ENCODE data around the gene BRIP1.
"Not testable (repeated sequence)": the region's sequence is repeated elsewhere in the genome, so short reads cannot be mapped to it uniquely, and the experiment has no call there.

The BRIP1 gene

DNA sequence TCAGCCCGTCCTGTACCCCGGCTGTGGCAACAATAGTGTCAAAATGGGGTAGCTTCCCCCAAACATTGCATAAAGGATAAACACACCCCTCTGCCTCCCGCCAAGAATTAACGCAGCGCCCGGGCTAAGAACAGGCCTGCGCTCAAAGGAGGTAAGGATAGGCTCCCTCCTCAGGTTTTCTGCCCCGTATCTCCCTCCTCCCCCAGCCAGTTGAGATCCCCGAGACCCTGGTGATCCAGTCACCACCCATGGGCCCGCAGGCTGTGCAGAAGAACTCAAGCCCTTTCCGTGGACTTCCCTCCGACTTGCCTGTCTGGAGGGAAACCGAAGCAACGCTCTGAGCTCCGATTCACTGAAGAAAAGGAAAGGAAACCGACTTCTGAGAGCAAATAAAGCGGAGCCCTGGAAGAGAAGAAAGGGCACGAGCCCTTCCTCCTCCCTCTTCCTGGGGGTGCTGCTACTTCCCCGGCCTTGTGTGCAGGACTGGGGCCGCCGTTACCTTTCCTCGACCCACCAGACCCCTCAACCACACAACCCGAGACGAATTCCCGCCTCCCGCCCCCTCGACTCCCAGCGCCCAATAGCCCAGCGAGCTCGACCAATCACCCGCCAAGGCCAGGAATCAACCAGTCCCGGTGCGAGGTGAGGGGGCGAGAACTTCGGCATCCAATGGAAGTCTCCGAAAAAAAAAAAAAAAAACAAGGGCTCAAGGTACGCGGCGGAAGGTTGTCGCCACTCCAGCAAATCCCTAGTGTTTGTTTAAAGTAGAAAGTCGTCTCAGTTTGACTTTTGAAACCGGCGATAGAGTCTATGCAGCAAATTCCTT, at the start of gene BRIP1:
BRIP1 (minus strand) TSS at position 554 of the 826 bp plus-strand sequence. CDS start 1,989 bp downstream, outside the sequence.
- peak; percentile 80 to 89 (median 85) for DNase-seq (ENCODE audit: low read depth in 2 of 3, low spot score in 1 of 3)

GRCh38 chr17:61908292-61909037, 45.1 kb upstream of the BRIP1 start:
- DNase-seq (ENCODE audit: low read depth in 2 of 3, low spot score in 1 of 3) = no peak

DNA sequence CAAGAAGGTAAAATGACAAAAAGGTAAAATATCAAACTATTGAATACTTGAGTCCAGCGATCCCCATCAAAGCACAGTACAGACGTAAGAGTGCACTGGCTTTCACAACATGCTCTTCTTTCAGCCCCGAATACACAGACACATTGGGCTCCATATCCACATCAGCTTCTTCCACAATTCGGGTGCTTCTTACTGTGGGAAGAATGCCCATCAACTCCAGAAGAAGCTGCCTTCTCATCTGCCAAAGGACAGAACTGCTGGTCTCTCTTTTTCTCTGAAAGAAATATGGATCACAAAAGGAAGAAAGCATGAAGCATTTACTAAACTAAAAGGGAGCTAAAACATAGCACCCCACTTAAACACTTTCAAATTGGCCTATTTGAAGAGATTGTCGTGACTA, 44.0 kb upstream of the BRIP1 start:
- DNase-seq (ENCODE audit: low read depth in 2 of 3, low spot score in 1 of 3) = no peak

- no peak for DNase-seq (ENCODE audit: low read depth in 2 of 3, low spot score in 1 of 3)
Observed at GRCh38 chr17:61904094-61904710, 40.9 kb upstream of the BRIP1 start.

GRCh38 chr17:61903251-61903650, 39.9 kb upstream of the BRIP1 start:
- DNase-seq (ENCODE audit: low read depth in 2 of 3, low spot score in 1 of 3) = no peak

- DNase-seq (ENCODE audit: low read depth in 2 of 3, low spot score in 1 of 3) = no peak
Observed at GRCh38 chr17:61897548-61898180, 34.3 kb upstream of the BRIP1 start.

DNA sequence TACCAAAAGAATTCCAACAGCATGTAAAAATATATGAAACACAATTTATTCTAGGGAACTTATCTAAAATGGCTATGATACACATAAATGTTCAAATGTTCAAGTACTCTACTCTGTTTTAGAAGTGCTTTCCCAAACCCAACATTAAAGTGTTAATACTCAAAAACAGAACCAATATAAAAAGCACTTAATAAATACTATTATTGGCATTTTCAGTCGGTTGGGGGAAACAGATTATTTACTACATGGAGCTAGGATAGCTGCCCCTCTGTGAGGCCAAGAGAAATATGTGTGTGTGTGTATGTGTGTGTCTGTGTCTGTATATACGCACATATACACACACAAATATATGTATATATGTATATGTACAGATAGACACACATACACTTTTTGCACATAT, 32.1 kb upstream of the BRIP1 start:
- no peak for DNase-seq (ENCODE audit: low read depth in 2 of 3, low spot score in 1 of 3)

GRCh38 chr17:61894310-61894709, 31.0 kb upstream of the BRIP1 start:
- not testable (repeated sequence) for DNase-seq (ENCODE audit: low read depth in 2 of 3, low spot score in 1 of 3)

DNA sequence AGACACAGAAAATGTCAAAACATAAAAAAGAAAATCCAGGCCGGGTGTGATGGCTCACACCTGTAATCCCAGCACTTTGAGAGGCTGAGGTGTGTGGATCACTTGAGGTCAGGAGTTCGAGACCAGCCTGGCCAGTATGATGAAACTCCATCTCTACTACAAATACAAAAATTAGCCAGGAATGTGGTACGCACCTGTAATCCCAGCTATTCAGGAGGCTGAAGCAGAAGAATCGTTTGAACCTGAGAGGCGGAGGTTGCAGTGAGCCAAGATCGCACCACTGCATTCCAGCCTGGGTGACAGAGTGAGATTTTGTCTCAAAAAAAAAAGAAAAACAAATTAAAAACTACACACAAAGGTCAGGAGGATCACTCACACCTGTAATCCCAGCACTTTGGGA, 24.4 kb upstream of the BRIP1 start:
- DNase-seq (ENCODE audit: low read depth in 2 of 3, low spot score in 1 of 3) = not testable (repeated sequence)

GRCh38 chr17:61885865-61886264, 22.5 kb upstream of the BRIP1 start:
- not testable (repeated sequence) for DNase-seq (ENCODE audit: low read depth in 2 of 3, low spot score in 1 of 3)

DNA sequence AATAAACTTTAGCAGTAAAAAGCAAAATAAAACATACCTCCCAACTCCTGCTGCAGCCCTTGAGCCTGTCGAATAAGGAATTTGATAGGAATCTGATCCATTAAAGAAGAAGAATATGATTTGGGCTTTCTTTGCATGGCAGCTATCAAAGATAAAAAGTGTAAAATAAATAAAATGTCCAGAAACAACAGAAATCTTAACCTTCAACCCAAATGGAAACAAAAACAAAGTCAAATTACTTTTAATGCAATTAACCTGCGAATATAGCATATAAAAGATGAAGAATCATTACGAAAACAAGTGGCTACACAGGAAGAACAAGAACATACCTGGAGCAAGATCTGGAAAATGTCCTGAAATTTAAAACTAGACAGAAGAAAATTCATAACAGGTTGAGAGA, 21.5 kb upstream of the BRIP1 start:
- DNase-seq (ENCODE audit: low read depth in 2 of 3, low spot score in 1 of 3) = no peak

DNA sequence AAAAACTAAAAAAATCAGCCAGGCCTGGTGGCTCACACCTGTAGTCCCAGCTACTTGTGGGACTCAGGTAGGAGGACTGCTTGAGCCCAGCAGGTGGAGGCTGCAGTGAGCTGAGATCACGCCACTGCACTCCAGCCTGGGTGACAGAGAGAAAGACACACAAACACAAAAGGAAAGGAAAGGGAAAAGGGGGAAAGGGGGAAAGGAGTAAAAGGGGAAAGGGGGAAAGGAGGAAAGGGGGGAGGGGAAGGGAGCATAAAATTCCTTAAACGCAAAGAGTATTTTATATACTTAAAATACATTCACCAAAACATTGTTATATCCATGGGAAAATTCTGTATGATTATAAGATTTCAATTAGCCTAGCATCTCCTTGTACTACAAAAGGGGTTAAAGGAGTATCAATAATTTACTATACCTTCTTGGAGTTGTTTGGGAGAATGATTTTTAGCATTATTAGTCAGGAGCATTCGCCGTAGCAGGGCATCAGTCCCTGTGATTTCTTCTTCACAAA, 17.3 kb upstream of the BRIP1 start:
- no peak for DNase-seq (ENCODE audit: low read depth in 2 of 3, low spot score in 1 of 3)

GRCh38 chr17:61878984-61879612, 15.8 kb upstream of the BRIP1 start:
- DNase-seq (ENCODE audit: low read depth in 2 of 3, low spot score in 1 of 3) = no peak

DNA sequence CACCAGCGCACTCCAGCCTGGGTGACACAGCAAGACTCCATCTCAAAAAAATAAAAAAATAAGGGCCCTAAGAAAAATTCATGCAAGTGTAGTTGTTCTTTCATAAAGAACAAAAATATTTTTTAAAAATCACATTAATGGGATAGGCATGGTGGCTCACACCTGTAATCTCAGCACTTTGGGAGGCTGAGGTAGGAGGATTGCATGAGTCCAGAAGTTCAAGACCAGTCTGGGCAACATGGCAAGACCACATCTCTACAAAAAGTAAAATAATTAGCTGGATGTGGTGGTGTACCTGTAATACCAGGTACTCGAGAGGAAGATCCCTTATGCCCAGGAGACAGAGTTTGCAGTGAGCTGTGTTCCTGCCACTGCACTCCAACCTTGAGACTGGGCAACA, 15.2 kb upstream of the BRIP1 start:
- DNase-seq (ENCODE audit: low read depth in 2 of 3, low spot score in 1 of 3) = no peak

GRCh38 chr17:61877837-61878236, 14.5 kb upstream of the BRIP1 start:
- no peak for DNase-seq (ENCODE audit: low read depth in 2 of 3, low spot score in 1 of 3)

- no peak for DNase-seq (ENCODE audit: low read depth in 2 of 3, low spot score in 1 of 3)
Observed at GRCh38 chr17:61875804-61876203, 12.5 kb upstream of the BRIP1 start.

DNA sequence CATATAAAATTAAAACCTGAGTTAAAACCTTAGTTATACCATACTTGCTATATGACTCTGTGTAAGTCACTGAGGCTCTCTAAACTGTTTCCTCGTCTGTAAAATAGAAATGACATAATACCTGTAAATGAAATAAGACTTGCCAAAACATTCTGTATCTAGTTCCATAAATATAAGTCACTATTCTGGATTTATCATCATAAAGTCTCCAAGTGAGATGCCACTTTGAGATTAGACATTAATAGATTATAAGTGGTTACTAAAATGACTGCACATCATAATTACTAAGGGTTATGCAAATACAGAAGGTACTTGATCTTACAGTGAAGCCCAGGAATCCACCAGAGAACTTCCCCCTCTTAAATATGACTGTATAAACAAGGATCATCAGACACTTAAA, 12.0 kb upstream of the BRIP1 start:
- DNase-seq (ENCODE audit: low read depth in 2 of 3, low spot score in 1 of 3) = no peak

- DNase-seq (ENCODE audit: low read depth in 2 of 3, low spot score in 1 of 3) = no peak
Observed at GRCh38 chr17:61874075-61874474, 10.7 kb upstream of the BRIP1 start.

GRCh38 chr17:61872099-61872498, 8.8 kb upstream of the BRIP1 start:
- no peak for DNase-seq (ENCODE audit: low read depth in 2 of 3, low spot score in 1 of 3)

DNA sequence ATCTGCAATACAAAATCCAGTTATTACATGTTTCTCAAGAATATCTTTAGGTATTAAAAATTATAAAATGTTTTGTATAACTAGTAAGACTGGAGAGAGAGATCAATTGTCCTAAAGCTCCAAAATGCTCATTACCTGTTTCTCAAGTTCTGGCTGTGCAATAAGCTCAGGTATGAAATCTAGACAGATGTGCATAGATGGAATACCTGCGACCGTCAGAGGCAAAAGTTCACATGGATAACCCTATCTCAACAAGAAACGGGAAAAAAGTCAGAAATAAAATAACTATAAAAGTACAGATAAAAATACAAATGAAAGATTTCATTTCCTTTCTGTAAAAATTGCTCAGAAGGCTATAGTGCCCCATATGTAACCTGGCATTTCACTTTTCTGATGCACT, 5.8 kb upstream of the BRIP1 start:
- no peak for DNase-seq (ENCODE audit: low read depth in 2 of 3, low spot score in 1 of 3)

DNA sequence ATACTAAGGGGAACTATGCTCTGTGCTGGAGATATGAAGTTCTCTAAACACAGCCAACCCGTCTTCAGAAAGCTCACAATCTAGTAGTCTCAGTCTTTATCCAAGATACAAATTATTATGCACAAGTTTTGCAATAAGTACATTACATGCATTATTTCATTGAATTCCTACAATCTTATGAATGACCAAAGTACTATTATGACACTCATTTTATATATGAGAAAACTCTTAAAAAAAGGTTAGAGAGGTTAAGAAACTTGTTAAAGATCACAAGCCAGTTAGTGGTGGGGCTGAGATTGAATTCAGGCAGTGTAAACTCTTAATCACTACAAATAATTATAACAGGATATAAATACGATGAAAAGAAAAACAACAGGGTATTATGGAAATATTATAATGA, 4.7 kb upstream of the BRIP1 start:
- no peak for DNase-seq (ENCODE audit: low read depth in 2 of 3, low spot score in 1 of 3)
